HG02588 (cell line): ENCODE results near the gene PCCA.
"Not testable (repeated sequence)": the region's sequence is repeated elsewhere in the genome, so short reads cannot be mapped to it uniquely, and the experiment has no call there.

Experiments
- ATAC-seq: cut with Tn5 transposase; IDR thresholded peaks from one replicate; pipeline ENCODE4 v1.9.1; 2021; ENCODE audit warnings: mild to moderate bottlenecking, moderate library complexity; ENCODE audit not compliant: unreplicated experiment

The PCCA gene

GRCh38 chr13:100235311-100235901 lies 146.5 kb downstream of the PCCA start:
- no peak for ATAC-seq

- ATAC-seq: no peak
Measured at GRCh38 chr13:100240109-100240779, 151.4 kb downstream of the PCCA start.

- no peak for ATAC-seq
Measured at GRCh38 chr13:100244431-100244830, 155.5 kb downstream of the PCCA start.

- no peak for ATAC-seq
Measured at GRCh38 chr13:100245104-100245503, 156.2 kb downstream of the PCCA start.

DNA sequence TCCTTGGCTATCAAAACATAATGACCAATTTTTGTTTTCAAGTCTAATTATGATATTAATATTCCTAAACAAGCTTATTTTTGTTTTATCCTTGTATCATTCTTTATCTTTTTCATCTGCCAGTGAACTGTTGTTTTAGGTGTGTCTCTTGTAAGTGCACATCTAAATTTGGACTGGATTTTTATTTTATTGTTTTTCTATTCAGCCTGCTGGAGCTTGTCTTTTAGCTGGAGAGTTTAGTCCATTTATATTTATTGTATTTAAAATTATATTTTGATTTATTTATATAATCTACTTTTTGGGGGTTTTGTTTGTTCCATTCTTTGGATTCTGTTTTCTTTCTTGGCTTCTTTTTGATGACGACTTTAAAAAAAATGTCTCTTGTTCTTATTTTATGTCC lies 159.0 kb downstream of the PCCA start:
- ATAC-seq: no peak

GRCh38 chr13:100254002-100254401 lies 165.1 kb downstream of the PCCA start:
- no peak for ATAC-seq

GRCh38 chr13:100262404-100262803 lies 173.5 kb downstream of the PCCA start:
- no peak for ATAC-seq

GRCh38 chr13:100266026-100266425 lies 177.1 kb downstream of the PCCA start:
- no peak for ATAC-seq

DNA sequence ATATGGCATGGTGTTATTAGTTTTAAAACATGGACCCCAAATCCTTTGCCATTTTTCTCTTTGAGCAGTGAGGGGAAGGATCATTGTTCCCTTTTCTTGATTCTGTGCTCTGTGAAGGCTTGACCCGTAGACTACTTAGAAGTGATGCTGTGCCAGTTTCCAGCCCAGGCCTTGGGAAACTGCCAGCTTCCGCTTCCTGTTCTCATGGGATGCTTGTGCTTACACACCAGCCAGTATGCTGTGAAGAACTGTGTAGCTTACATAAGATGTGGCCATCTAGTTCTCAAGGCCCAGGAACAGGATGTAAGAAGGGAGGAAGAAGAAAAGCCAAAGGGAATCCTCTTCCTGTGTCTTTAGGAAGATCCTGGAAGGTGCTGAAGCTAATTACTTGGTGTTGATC lies 180.9 kb downstream of the PCCA start:
- no peak for ATAC-seq

DNA sequence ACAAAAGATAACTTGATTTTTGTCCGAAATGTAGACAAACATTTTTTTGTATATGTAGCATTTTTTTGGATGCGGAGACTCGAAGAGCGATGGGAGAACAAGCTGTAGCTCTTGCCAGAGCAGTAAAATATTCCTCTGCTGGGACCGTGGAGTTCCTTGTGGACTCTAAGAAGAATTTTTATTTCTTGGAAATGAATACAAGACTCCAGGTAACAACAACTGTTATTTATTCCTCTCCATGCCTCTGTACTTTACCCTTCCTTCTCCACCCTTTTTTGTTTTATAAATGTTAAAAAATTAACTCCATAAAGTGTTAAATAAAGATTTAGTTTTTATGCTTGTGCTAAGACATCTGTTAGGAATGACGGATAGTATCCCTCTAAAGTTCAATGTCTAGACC lies 184.2 kb downstream of the PCCA start:
- ATAC-seq: no peak

DNA sequence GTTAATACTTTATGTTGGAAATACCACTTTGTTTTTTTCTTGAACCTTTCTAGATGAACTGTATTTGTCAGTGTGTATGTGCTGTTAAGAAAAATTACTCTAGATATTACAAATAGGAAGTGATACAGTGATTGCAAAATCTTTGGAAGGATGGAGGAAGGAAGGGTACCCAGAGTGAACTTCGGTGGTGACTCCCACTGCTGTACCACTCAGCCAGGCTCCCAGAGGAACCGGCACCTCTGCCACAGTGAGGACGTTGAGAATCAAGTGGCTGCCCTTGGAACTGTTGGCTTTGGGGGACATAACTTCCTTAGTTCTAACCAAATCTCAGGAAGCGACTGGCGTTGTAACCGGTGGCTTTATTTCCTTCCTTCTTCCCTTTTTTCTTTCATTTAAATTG lies 184.7 kb downstream of the PCCA start:
- no peak for ATAC-seq

- no peak for ATAC-seq
Measured at GRCh38 chr13:100274942-100275506, 186.1 kb downstream of the PCCA start.

- no peak for ATAC-seq
Measured at GRCh38 chr13:100275746-100276145, 186.9 kb downstream of the PCCA start.

- ATAC-seq: no peak
Measured at GRCh38 chr13:100280681-100281080, 191.8 kb downstream of the PCCA start.

GRCh38 chr13:100282306-100282705 lies 193.4 kb downstream of the PCCA start:
- ATAC-seq: not testable (repeated sequence)

DNA sequence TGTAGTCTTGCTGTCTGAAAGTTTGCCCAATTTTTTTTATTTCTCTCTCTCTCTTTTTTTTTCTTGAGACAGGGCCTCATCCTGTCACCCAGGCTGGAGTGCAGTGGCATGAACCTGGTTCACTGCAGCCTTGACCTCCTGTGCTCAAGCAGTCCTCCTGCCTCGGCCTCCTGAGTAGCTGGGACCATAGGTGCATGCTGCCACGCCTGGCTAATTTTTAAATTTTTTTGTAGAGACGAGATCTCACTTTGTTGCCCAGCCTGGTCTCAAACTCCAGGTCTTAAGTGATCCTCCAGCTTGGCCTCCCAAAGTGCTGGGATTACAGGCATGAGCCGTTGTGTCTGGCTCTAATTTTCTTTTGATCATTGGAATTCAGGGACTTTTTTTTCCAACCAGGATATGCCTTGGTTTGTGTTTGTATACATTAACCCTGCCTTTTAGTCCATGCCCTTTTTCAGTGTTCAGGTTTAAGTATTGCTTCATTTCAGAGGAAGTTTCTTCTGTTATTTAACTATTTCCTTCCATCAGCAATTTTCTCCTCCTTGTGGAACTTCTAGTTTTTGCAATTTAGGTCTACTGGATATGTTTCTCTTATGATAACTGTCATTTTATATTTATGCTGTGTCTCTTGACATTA lies 201.4 kb downstream of the PCCA start:
- ATAC-seq: no peak

GRCh38 chr13:100291624-100292023 lies 202.7 kb downstream of the PCCA start:
- ATAC-seq: no peak

- no peak for ATAC-seq
Measured at GRCh38 chr13:100297413-100297812, 208.5 kb downstream of the PCCA start.

DNA sequence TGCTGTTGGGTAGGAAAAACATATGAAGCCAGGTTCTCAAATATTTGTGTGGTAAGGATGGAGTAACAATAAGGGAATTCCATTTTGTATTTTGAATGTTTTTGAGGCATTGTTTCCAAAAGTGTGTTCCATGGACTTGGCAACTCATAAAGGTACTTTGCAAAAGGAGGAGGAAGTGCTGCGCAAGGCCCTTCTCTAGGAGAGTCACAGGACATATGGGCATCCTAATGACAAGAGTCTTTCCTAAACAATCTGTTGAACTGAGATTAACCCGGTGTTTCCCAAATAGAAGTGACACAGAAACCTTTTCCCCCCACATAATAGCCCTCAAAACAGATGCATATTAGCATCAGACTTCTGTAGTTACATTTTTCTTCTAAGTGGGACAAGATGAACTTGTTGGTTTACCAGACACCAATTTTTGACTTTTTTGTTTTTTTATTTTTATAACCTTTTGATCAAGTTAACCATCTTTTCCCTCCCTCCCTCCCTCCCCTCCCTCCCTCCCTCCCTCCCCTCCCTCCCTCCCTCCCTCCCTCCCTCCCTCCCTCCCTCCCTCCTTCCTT lies 209.3 kb downstream of the PCCA start:
- ATAC-seq: no peak

GRCh38 chr13:100298691-100299090 lies 209.8 kb downstream of the PCCA start:
- ATAC-seq: no peak

DNA sequence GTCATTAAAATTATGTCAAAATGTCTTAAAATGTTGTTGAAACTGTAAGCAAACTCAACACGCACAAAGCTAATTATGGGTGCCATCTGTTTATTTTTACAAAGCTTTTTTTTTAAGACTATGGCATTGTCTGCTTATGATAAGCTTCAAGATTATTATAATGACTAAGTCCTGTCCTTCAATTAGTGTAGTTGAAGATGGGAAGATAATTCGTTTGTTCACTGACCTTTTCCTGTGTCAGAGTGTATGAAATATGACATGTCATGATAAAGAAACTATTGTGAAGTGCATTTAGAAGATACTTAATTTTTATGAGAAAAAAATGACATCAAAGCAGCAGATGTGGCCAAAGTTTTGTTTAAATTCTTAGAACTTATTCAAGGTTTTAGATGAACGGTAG lies 211.3 kb downstream of the PCCA start:
- no peak for ATAC-seq

GRCh38 chr13:100300708-100301107 lies 211.8 kb downstream of the PCCA start:
- ATAC-seq: no peak
